Fibroblast of pulmonary artery (primary cell): ENCODE results near the gene TANGO2.

Source experiments
- DNase-seq: peaks from one replicate; pipeline ENCODE4 v3.0.0-alpha.2; 2010; ENCODE audit warnings: low read depth
- H3K4me3 ChIP-seq: replicated peaks from 2 replicates; pipeline ENCODE4 v1.5.1; 2011; ENCODE audit warnings: low read depth, mild to moderate bottlenecking, control low read depth, low read length, moderate library complexity
- CTCF ChIP-seq: IDR thresholded peaks from 2 replicates; pipeline ENCODE4 v1.5.1; 2011; ENCODE audit warnings: mild to moderate bottlenecking, control low read depth, low read length, inconsistent platforms; ENCODE audit errors: missing control alignments

Gene TANGO2

GRCh38 chr22:19998232-19998951 is 22.5 kb upstream of the TANGO2 start:
- no peak for TF ChIP-seq CTCF
- DNase-seq, result no peak
- H3K4me3 ChIP-seq, result no peak overlapping the region

- no peak overlapping the region for H3K4me3 ChIP-seq
- DNase-seq, result no peak
- TF ChIP-seq CTCF, result no peak
Observed at GRCh38 chr22:19998991-19999820, 21.7 kb upstream of the TANGO2 start.

GRCh38 chr22:20000246-20001081 is 20.4 kb upstream of the TANGO2 start:
- TF ChIP-seq CTCF, result no peak
- no peak for DNase-seq
- H3K4me3 ChIP-seq, result no peak overlapping the region

- DNase-seq, result no peak
- H3K4me3 ChIP-seq, result no peak overlapping the region
- TF ChIP-seq CTCF, result no peak
Observed at GRCh38 chr22:20001082-20001638, 19.8 kb upstream of the TANGO2 start.

GRCh38 chr22:20002128-20002527 is 18.8 kb upstream of the TANGO2 start:
- TF ChIP-seq CTCF, result no peak
- no peak for DNase-seq
- H3K4me3 ChIP-seq, result no peak overlapping the region

GRCh38 chr22:20002636-20003035 is 18.3 kb upstream of the TANGO2 start:
- no peak overlapping the region for H3K4me3 ChIP-seq
- no peak for TF ChIP-seq CTCF
- no peak for DNase-seq
